Medulla oblongata (tissue), 1 donor: ENCODE data around the gene C16orf87.
A peak's percentile ranks its signal among the peaks of the same experiment; 100 is the strongest.
"Not testable (repeated sequence)": the region's sequence is repeated elsewhere in the genome, so short reads cannot be mapped to it uniquely, and the experiment has no call there.

ENCODE experiments used
- DNase-seq: peaks from one replicate; pipeline ENCODE4 v3.0.0-alpha.2; 2015; ENCODE audit errors: extremely low spot score

Gene C16orf87, protein sequence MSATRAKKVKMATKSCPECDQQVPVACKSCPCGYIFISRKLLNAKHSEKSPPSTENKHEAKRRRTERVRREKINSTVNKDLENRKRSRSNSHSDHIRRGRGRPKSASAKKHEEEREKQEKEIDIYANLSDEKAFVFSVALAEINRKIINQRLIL

DNA sequence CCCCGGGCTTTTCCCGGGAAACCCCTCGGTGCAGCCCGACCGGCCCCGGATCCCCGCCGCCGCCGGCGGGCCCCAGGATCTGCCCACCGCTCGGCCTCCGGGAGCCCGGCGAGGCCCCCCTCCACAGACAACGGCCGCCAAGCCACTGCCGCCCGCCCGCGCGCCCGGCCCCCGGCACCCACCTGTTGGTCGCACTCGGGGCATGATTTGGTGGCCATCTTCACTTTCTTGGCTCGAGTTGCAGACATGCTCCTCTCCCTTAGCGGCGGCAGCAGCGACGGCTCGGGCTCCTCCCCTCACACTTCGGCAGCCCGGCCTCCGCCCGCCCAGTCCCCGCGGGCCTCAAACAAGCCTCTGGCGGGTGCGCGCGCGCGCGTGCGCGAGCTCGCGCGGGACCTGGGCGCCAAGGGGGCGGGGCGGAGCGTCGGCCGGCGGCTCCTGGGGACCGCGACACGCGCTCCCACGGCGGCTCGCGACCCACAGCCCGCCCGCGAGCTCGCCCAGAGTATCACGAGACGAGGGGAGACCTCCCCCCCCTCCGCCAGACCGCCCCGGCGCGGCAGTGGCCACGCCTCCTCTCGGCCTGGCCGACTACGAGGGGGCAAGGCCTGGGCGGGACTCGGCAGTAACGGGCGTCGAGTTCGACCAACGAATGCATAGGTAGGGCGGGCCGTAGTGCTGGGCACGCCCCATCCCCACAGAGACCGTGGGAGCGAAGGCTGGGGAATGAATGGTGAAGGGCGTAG is at the start of gene C16orf87:
Gene C16orf87 (minus strand): TSS at position 279 of the 746 bp plus-strand sequence. CDS start 31 bp downstream, at position 248.
- DNase-seq: peak; percentile 98

GRCh38 chr16:46875243-46875642 is 44.3 kb upstream of the C16orf87 start:
- DNase-seq: no peak

GRCh38 chr16:46873201-46873600 is 42.2 kb upstream of the C16orf87 start:
- DNase-seq: no peak

DNA sequence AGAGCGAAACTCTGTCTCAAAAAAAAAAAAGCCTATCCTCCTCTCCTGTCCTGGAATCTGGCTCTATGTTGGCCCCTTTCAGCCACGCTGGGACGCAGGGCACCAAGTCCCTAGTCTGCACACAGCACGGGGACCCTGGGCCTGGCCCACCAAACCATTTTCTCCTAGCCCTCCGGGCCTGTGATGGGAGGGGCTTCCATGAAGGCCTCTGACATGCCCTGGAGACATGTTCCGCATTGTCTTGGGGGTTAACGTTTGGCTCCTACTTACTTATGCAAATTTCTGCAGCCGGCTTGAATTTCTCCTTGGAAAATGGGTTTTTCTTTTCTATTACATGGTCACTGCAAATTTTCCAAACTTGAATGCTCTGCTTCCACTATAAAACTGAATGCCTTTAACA is 40.6 kb upstream of the C16orf87 start:
- DNase-seq: no peak

- DNase-seq: not testable (repeated sequence)
Measured at GRCh38 chr16:46868891-46869290, 37.9 kb upstream of the C16orf87 start.

GRCh38 chr16:46867486-46867885 is 36.5 kb upstream of the C16orf87 start:
- not testable (repeated sequence) for DNase-seq

DNA sequence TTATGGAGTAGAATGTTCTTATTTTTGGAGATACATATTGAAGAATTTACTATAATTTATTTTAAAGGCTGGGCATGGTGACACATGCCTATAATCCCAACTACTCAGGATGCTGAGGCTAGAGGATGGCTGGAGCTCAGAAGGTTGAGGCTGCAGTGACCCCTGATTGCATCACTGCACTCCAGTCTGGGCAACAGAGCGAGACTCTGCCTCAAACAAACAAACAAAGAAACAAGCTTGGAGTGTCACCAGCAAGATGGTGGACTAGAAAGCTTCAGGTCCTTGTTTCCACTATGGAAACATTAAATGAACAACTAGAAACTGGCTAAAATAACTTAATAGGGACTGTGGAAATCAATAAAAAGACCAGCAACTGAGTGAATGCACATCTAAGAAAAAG is 35.3 kb upstream of the C16orf87 start:
- no peak for DNase-seq

- no peak for DNase-seq
Measured at GRCh38 chr16:46862555-46863447, 31.8 kb upstream of the C16orf87 start.

GRCh38 chr16:46859719-46860152 is 28.8 kb upstream of the C16orf87 start:
- no peak for DNase-seq

GRCh38 chr16:46858151-46858550 is 27.2 kb upstream of the C16orf87 start:
- no peak for DNase-seq

- DNase-seq: peak; percentile 78
Measured at GRCh38 chr16:46857368-46857945, 26.5 kb upstream of the C16orf87 start.

DNA sequence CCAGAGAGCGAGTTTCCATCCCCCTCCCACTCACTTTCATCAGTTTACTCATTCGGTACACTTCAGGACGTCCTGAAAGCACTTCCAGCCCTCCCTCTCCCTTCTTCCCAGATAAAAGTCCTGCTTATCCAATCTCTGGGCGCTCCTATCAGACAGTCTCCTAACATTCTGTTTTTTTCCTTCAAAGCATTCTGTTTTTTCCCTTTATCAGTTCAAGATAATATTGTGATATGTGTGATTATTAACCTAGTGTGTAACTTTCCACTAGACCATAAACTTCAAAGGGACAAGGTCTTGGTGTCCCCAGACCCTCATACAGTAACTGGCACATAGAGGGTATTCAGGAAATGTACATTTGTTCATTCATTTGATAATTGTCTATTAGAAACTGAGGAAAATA is 24.4 kb upstream of the C16orf87 start:
- no peak for DNase-seq

- DNase-seq: no peak
Measured at GRCh38 chr16:46854846-46855245, 23.9 kb upstream of the C16orf87 start.

DNA sequence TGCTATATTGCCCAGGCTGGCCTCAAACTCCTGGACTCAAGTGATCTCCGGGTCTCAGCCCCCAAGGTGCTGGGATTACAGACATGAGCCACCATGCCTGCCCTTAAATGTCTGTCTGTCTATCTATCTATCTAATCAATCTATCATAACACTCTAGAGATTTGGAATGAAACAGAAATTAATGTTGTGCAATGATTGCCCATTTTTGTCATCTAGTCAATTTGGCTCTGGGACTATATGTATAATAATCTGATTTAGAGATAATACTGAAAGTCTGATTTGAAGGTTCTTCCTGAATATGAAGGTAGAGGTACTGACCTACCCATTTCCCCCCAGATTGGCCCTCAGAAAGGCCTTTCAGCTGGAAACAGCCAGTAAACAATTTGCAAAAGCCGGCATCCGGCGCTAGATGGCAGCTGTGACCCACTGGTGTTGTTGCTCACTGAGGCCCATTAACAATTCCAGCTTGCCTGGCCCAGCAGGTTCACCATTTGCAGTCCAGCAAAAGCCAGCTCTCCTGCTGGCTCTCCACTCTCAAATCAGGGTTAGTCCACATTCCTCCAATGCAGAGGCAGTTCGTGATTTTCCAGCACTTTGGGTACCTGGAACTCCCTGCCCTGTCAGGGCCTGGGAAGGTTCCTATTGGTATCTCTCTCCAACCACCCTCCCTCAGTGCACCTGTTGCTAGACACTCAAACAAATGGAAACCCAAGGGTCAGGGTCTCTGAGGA is 22.9 kb upstream of the C16orf87 start:
- peak; percentile 94 for DNase-seq

GRCh38 chr16:46852130-46852529 is 21.1 kb upstream of the C16orf87 start:
- DNase-seq: no peak

DNA sequence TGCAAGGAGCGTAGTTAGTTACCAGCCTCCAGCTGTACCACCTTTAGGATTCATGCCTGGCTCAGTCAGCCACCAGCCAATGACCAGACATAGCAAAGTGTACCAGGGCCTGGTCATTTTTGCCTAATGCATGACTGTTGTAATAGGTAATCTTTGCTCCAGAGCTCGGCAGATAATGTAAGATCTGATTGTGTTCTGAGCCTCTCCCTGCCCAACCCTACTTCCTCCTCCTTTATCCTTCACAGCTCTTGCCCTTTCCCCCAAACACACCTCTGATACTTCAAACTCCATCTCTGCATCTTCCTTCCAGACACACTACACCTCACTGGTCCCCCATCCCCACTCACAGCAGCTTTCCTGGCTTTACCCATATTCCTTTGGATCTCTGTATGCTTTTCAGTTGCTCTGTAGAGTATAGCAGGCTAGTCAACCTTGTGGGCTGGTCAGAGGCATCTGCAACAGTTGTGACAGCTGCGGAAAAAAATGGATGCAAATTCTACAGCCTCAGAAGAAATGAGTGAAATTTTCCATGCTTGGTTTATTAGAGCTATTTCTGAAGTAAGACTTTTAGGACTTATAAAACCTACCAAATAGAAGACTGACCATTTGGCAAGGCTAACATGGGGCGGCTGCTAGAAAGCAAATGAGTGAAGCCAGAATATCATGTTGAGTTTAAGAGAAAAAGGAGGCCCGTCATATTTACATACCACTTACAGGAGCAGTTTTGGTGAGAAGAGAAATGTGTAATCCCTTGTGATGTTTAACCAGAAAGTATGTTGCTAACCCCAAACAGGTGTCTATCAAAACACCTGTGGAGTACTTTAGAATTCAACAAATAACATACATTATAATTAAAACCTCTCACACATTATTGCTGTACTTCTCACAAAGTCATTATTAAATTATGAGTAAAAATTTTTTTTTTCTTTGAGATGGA is 19.9 kb upstream of the C16orf87 start:
- DNase-seq: no peak

DNA sequence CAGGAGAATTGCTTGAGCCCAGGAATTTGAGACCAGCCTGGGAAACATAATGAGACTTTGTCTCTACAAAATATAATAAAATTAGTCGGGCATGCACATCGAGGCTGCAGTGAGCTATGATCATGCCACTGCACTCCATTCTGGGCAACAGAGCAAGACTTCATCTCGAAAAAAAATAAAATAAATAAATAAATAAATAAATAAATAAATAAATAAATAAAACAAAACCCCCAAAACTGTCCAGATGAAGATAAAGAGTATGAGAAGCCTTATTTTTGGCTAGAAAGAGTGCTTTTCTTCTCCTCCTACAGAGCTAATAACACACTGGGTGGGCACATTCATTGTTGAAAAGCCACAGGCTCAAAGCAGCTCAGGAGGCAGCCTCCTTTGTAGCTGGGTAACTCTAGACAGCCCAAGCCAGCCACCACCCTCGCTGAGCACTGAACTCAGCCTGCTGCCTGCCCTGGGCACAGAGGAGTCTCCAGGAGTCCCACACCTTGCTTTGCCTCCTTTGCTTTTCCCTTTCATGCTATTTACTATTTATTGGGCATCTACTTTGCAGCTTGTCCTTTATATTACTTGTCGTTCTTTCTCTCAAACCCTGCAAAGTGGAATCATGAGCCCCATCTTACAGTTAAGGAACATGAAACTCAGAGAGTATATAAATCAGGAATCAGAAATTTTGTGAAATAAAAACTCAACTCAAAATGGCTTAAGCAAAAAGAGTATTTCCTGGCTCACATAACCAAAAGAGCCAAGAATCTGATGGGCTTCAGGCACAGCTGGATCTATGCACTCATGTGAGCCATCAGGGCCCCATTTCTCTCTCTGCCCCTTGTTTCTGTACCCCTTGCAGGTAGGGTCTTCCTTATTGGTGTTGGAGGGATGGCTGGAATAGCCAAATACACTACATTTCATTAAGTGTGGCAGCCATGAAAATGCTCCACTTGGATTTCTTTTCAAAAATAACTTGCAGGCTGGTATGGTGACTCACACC is 18.1 kb upstream of the C16orf87 start:
- no peak for DNase-seq

GRCh38 chr16:46845952-46846351 is 15.0 kb upstream of the C16orf87 start:
- DNase-seq: no peak

DNA sequence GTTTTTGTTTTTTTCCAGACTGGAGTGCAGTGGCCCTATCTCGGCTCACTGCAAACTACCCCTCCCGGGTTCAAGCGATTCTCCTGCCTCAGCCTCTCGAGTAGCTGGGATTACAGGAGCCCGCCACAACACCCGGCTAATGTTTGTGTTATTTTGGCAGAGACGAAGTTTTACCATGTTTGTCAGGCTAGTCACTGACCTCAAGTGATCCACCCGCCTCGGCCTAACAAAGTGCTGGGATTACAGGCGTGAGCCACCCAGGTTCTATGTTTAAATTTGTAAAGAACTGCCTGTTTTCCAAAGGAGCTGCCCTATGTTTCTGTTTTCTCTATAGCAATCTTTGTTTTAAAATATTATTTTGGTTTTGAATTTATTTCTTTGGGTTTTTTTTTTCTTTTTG is 13.8 kb upstream of the C16orf87 start:
- no peak for DNase-seq
